Right hindlimb (tissue), 1 donor: ENCODE data around the gene ZNF516.
A peak's percentile ranks its signal among the peaks of the same experiment; 100 is the strongest.

Experiments used
- DNase-seq: peaks from one replicate; pipeline ENCODE4 v3.0.0-alpha.2; 2018

ZNF516 gene

DNA sequence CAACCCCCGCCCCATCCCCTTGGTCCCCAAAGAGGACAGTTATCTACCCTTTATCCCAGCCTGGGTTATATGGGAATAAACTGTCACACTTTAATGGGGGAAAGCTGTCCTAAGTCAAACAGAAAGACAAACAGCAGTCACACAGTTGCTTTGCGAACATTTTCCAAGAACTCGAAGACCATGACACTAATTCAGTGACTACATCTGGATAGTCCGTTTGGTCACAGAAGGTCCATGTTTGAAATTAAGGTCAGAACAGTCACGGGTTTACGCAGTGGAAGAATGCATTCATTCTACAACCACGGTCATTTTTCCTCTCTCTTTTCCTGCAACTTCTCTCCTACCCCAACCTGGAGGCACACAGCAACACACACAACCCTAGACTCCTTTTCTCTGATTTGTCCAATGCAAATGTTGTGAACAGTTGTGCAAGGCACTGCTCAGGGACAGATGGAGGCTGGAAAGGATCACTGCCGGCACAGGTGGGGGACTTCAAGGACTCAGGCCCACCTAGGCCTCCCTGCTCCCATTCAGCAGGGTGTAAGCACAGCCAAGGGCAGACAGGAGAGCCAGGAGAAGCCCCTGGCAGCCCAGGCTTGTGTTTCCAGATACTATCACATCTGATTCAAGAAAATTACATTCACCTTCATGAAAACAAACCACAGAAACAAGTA is 39.9 kb downstream of the ZNF516 start:
- DNase-seq, result peak; percentile 14

DNA sequence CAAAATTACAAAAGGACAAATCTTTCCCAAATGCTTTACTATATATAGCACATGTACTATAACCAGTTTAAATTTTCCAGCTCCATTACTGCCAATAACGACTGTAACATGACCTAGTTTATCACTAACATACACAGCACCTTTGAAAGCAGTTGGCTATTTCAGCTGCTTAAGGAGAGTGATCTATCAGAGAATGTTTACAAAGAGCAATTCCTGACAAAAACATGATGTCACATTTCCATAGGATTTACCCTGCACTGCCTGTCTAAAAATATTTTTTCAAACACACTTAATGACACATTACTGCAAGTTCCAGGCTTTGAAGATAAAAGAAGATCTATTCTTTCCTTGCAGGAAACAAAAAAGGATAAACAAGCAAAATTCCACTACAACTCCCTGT is 40.6 kb downstream of the ZNF516 start:
- DNase-seq, result no peak

DNA sequence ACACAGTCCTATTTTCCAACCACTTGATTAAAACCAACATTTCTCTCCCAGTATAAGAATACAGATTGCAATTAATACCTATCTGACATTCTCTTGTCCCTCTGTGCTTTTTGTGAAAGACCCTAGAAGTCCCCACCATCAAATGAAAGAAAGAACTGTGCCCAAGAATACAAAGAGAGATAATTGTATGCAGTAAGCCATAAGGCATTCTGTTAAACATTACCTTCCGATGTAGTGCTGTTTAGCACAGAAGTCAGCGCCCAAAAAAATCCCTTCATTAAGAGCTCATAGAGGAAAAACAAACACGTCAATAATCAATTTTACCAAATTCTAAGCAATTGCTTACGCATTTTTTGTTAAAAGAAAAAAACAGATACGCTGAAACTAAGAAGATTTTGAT is 41.1 kb downstream of the ZNF516 start:
- no peak for DNase-seq

DNA sequence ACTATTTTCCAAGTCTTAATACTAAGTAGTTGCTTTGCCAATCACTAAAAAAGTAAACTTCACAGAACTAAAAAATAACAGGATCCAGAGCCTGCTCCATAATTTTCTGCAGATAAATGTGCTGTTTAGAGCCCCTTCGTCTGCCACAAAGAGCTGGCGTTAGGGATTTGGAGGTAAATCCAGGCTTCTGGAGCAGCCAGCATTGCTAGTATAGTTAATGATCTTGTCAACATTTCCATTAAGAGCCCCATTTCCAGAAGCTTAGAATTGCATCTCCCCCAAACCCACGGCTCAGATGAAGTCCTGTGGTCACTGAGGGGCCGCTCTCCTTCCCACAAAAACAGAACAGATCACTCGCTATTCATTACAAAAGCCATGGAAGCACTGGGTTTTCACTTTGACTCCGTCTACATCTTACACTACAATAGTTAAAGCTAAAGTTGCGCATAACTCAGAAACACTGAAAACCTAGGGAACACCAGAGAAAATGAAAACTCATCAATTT is 41.9 kb downstream of the ZNF516 start:
- DNase-seq, result peak; percentile 12

DNA sequence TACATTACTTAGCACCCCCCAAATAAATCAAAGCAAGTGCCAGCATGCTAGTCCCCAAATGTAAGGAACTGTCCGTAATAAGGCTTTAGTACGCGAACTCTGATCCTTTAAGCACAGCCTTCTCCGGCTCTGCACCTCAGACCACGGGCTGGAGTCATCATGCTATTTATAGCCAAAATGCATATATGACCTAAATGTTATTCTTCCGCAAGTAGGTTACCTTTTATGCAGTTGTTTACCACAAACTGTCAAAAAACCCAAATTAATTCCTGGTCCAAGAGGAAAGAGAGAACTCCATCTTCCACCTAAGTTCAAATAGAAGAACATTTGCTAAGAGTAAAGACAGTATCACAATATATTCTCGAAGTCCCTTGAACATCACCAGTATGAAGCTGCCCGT is 42.7 kb downstream of the ZNF516 start:
- peak; percentile 31 for DNase-seq

DNA sequence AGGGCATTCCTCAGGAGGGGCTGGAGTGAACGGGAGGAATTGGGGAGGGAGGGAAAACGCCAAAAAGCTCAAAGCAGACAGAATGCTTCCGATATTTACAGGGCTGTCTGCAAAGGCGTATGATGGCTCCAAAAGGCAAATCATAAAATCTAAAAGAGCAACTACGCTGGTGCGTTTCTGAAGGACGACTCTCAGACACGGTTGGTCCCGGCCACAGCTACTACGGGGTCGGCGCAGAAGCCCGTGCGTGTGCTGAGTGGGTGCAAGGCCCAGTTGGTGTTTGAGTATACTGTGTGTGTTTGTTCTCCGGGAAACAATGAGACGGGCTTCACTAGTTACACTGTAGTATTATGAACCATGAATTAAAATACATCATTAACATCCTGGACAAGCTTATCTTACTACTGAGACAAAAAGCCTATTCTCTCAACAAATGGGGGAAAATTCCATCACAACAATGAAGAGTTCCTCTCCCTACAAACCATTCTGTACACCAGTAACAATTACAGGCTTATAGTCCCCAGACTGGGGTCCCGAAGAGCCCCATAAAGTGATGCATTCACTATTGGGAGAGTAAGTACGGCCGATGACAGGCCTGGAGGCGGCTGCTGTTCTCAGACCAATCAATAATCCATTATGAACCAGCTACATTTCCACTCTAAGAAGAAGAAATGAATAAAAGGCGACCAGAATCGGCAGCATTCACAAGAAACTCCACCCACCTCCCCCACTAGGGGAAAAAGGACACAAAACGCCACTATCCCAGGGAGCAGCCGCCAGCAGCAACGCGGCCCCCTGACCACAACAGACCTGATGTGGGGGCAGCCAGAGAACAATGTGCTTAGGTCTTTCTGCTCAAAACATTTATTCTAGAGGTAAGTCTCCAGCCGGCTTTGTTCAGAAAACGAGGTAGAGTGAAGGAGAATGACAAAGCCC is 43.4 kb downstream of the ZNF516 start:
- DNase-seq, result peak; percentile 41

DNA sequence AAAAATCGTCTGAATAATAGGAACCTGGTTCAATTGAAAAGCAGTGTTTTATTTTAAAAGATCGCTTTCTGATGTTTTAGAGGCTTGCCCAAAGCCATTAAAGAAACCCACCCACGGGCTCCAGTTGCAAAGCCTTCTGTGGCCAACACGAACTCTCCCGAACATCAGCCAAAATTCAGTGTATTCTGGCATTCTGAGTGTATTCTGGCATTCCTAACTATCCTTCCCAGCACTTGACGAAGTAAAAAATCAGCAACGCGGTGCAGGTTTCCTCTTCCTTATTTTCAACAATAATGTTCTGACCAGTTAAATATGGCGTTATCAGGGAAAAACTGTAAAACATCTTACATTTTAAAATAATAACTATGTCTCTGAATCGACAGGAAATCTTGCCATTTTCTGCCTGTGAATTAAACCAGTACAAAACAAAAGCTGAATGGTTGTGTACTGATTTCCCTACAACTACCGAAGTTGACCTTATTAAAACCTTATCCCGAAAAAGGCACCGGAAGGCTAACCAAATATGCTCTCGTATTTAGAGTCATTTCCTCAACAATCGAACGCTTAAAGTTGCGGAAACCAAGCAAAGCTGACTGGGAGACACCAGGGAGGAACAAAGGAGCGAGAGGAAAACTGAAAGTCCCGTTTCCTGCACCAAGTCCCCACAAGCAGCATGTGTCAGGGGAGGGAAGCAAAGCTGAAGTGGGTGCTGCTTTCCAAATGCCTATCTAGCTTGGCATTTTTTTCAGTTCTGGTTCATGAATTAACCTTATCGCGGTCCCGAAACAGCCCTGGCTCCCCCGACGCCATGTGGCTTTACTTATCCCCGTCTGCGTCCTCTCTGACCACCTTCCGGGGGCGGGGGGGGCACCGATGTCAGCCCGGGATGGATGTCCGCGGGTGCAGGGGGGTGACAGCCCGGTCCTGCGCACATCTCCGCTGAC is 44.3 kb downstream of the ZNF516 start:
- peak; percentile 79 for DNase-seq

DNA sequence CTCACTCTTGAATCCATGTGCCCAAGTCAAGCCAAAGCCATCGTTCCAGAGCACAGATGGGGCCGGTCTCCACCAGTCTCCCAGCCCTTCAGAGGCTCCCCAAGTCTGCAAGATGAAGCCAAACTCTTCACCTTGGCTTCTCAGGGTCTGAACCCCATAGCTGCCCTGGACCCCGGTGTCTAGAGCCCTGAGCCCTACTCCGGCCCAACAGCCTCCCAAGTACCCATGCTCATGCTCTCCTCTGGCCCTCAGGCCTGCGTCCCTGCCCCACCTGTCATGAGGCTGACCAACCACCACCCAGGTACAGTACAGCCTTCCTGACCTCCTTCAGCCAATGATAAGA is 46.0 kb downstream of the ZNF516 start:
- peak; percentile 14 for DNase-seq

DNA sequence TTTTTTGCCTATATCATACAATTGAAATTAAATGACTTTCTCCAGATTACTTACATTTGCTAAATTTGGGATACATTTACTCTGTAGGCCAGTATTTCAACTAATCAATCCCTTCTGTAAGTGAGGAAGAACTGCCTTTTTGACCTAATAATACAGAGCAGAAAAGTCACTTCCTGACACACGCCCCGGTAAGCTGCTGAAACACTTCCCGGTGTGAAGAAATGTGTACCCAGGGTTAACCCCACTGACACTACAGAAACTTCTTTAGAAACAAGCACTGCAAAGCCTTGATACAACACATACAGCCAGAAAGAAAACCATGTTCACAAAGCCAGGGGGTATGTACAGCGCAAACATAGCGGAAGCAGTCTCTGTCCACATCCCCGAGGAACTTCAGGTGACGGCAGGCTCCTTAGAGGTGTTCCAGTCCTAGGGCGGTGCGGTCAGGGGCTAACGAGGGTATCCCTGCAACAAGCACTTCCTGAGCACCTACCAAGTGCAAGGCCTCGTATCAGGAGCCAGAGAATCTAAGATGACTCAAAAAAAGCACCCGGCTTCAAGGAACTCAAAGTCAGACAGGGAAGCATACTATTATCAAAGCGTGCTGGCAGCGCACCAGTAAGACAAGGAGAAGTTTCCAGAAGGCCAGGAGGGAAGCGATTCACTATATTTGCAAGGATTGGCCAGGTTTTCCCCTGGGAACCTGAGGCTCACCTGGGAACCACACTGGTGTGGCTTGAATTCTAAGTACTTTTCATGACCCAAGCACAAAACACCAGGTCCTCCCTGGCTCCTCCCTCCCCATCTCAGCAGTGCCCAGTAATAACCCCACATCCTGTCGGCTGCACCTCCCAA is 46.6 kb downstream of the ZNF516 start:
- DNase-seq, result peak; percentile 13

DNA sequence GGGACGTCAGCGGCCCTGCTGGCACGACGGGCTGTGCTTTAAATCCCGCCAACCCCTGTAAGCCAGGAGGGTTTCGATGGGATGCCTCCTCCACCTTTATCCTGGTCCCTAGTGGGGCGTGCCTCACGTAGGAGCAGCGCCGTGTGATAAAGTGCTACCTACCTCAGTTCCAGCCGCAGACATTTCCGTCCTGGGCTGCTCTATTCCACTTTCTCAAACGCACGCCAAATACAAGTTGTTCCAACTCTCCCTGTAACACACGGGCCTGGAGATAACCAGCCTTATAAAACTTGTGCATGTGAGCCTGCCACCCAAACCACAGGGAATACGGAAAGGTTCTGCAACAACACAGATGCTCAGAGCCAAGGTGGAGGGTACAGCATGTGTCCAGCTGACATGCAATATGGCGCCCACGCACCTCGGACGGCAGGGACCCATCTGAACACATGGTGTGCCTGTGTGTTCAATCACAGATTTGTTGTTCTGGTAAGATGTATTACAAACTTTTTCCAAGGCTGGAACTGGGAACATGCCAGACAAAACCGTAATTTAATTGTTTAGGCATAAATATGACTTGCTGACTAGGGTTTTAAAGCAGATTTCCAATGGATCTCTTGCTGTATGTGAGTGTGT is 47.7 kb downstream of the ZNF516 start:
- peak; percentile 41 for DNase-seq

DNA sequence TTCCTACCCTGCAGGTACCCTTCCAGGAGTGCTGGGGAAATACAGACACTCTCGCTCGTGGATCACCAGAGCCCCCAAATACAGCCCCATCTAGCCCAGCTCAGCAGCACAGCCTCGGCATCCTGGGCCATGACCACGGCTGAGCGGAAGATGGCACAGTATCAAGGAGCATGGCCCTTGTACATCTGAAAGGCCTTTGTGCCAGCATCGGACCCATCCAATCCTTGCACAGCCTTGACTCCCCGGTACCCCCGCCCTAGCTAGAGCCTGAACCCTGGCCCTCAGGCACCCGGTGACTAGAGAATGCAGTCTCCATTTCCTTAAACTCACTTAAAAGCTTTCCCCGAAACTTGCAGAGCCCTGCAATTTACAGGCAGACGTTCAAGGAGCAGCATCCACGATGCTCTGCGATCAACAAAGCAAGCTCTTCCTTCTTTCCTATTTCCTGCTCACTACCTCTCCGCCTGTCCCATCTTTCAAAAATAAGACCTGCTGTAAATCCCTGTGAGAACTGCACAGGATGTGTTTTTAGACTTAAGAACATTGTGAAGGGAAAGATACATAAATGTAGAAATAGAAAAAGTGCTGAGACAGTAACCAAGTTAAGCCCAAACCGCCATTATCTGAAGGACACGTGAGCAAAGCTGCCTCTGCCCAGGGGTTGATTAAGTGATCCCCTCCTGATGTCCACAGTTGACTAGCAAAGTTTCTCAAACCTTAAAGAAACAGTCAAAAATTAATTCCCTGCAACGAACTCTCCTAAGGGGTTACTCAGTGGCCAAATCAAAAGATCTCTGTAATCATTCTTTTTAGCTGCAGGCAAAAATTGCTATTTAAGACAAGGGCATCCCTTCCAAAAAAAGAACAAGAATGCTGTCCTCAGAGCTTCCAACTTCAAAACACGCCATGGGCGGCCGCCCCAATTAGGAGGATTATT is 48.5 kb downstream of the ZNF516 start:
- DNase-seq, result peak; percentile 24

DNA sequence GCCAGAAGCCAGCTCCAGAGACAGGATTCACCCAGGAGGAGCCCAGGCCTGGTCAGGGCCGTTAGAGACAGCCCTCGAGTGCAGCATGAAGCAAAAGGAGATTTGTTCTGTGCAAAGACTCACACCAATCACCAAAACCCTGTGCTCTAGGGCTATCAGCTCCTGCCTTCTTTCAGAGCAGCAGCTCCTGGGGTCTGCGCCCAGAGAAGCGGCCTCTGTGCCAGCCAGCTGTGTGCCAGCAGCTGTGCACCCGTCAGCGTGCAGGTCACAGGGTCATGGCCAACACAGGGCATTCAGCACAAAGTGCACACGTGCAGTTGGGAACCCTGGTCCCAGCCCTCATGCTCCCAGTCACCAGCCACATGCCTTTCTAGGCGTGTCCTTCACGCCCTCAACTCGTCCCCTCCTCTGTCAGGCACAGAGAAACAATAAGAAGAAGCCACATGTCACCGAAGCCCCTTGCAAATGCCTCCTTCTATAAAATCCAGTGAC is 49.3 kb downstream of the ZNF516 start:
- DNase-seq, result peak; percentile 54

DNA sequence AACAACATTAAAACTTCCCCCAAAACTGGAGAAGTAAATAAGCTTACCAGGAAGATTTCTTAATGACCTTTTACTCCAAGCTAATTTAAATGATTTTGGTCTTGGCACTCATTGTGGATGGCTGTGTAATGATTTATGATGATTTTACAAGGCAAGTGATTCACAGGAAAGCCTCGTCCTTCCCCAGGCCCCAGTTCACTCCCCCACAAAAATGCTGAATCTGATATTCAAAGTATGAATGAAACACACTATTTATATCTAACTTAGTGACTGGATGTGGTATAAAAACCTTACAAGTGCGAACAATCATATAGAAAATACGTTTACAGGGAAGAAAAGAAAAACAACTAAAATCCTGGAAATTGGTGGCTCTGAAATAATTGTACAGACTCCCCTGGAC is 49.8 kb downstream of the ZNF516 start:
- no peak for DNase-seq

DNA sequence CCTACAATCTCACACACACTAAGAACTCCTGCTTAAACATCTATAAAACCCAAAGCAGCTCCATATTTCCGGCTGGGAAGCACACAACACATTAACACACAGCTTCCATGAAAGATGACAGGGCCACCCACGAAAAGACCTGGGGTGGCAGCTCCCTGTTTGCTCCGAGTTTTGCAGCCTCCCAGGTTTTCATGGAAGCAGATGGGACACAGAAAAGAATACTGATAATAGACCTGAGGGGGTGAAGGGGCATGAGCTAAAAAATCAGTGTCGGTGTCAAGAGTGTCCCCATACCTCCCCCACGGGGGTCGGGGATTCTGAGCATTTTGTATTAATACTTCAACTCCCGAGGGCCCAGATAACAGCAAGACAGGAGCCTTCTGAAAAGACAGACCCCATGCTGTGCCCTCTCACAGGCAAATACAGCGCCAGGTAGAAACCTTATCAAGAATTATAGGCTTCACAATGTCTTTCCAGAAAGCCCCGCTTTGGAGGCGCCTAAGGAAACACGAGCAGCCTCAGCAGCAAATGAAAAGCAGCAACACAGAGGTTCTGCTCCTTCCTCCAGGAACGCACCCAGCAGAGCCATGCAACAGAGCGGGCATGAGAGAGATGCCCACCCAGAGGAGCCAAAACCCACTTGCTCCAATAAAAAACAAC is 50.5 kb downstream of the ZNF516 start:
- DNase-seq, result no peak

DNA sequence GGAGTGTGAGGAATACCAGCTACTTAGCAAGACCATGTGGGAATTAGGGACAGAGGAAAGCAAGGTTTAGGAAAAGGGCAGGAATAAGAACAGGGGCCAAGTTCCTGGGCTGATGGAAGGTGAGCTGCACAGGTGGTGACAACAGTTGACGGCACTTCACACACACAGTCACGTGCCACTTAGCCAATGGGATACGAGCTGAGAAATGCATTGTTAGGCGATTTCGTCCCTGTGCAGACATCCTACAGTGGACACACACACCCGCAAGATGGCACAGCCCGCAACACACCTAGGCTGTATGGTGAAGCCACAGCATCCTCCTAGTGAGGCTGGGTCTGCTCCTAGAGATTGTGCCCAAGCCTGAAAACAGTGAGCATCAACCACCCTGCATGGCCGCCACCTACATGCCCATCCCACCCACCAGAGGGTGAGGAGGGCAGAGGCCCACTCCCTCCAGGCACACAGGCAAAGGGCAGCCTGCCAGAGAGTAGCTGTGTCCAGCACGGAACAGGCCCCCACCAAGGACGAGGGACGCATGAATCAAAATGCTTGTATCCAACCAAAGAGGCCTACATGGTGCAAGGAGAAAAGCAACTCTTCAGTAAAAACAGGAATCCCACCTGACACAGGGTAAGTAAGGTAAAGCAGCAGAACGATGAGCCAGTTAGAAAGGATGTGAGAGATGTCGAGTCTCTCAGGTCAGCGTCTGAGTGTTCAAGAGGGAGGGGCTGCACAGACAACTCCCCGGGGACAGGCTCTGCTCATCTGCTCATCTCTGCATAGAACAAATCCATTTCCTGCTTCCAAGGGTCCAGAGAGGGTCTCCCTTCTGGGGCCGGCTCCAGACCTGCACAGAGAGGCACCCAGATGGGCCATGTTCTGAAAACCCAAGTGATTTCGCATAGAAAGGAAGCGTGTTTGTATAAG is 51.3 kb downstream of the ZNF516 start:
- DNase-seq, result no peak

DNA sequence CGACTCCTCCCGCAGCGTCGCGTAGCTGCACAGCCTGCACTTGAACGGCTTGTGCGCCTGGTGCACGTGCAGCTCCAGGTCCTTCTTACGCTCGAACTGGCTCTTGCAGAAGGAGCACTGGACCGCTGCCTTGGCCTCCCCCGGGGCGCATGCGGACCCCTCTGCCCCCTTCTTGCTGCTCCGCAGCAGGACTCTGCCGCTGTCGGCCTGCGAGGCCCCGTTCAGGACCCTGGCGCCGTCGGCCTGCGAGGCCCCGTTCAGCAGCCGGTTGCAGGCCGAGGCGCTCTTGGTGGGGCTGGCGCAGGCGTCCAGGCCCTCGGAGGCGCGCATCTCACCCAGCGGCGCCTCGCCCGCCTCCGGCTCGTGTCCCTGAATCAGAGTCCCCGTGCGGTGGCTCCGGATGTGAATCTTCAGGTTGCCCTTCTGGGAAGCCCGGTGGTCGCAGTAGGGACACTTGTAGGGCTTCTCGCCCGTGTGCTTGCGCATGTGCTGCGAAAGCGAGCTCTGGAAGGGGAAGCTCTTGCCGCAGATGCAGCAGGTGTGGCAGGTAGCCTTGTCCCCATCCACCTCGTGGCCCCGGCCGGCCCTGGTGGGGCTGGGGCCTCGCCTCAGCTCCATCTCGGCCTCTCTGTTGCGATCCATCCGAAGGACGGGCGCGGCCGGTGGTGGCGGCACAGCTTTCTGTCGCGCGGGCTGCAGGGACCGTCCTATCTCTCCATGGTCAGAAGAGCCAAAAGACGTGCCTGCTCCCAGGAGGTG is 52.5 kb downstream of the ZNF516 start:
- no peak for DNase-seq

DNA sequence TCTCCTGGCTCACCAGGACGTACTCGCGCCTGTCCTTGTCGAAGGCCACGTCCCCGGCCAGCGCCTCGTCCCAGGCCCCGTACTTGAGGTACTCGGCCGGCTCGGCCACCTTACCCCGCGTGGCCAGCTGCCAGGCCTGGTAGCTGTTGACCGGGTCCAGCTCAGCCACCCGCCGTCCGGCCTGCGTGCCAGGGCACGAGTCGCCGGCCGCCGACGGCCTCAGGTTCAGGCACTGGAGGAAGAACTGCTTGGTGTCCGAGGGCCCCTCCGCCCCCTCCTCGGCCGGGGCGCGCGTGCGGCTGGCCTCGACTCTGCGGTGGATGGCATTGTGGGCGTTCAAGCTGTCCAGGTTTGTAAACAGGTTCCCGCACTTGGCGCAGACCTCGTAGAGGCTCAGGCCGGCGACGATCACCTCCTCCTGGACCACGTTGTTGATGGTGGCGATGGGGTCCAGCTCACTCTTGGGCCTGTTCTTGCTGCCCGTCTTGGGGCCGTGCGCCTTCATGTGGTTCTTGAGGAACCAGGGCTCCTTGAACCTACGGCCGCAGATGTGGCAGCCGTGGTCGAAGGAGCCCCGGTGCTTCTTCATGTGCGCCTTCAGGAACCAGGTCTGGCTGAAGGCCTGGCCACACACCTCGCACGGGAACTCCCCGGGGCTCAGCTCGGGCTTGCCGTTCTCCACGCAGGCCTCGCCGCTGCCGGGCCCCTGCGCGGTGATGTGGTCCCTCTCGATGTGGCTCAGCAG is 53.2 kb downstream of the ZNF516 start:
- DNase-seq, result no peak
